ENCODE data around the gene PRUNE2.

The PRUNE2 gene

GRCh38 chr9:76818271-76818670 lies 87.6 kb downstream of the PRUNE2 start:
- H3K36me3 ChIP-seq (ENCODE audit: insufficient read depth, low read length) = peaks cover 6% of the 10 kb centered on the region
- H3K4me1 ChIP-seq (ENCODE audit: control insufficient read depth, insufficient read depth, low read length) = peaks cover 23% of the 10 kb centered on the region
- H3K9me3 ChIP-seq (replicated peaks; ENCODE audit: low read length) = no peaks in the 10 kb centered on the region
- H3K4me3 ChIP-seq (ENCODE audit: low read length) = no peak overlapping the region
- peak overlapping the region; percentile 69 for H3K9ac ChIP-seq (ENCODE audit: low read depth, low read length)
- H3K4me2 ChIP-seq (ENCODE audit: low read length) = peak overlapping the region; percentile 13
- H3K27me3 ChIP-seq (ENCODE audit: control insufficient read depth, insufficient read depth, low read length) = no peaks in the 10 kb centered on the region

GRCh38 chr9:76817489-76817888 lies 88.4 kb downstream of the PRUNE2 start:
- H3K27me3 ChIP-seq (ENCODE audit: control insufficient read depth, insufficient read depth, low read length) = no peaks in the 10 kb centered on the region
- no peak overlapping the region for H3K4me3 ChIP-seq (ENCODE audit: low read length)
- no peak overlapping the region for H3K9ac ChIP-seq (ENCODE audit: low read depth, low read length)
- H3K36me3 ChIP-seq (ENCODE audit: insufficient read depth, low read length) = peaks cover 5% of the 10 kb centered on the region
- H3K9me3 ChIP-seq (replicated peaks; ENCODE audit: low read length) = no peaks in the 10 kb centered on the region
- H3K4me1 ChIP-seq (ENCODE audit: control insufficient read depth, insufficient read depth, low read length) = peaks cover 23% of the 10 kb centered on the region
- H3K4me2 ChIP-seq (ENCODE audit: low read length) = peak overlapping the region; percentile 13

GRCh38 chr9:76812591-76812990 lies 93.3 kb downstream of the PRUNE2 start:
- no peak overlapping the region for H3K4me2 ChIP-seq (ENCODE audit: low read length)
- H3K36me3 ChIP-seq (ENCODE audit: insufficient read depth, low read length) = no peaks in the 10 kb centered on the region
- H3K27me3 ChIP-seq (ENCODE audit: control insufficient read depth, insufficient read depth, low read length) = no peaks in the 10 kb centered on the region
- peaks cover 9% of the 10 kb centered on the region for H3K4me1 ChIP-seq (ENCODE audit: control insufficient read depth, insufficient read depth, low read length)
- H3K9me3 ChIP-seq (replicated peaks; ENCODE audit: low read length) = no peaks in the 10 kb centered on the region
- no peak overlapping the region for H3K9ac ChIP-seq (ENCODE audit: low read depth, low read length)
- no peak overlapping the region for H3K4me3 ChIP-seq (ENCODE audit: low read length)

GRCh38 chr9:76810377-76810957 lies 95.4 kb downstream of the PRUNE2 start:
- Histone ChIP-seq H3K27me3 (ENCODE audit: control insufficient read depth, insufficient read depth, low read length) (no peaks in the 10 kb centered on the region), H3K9ac (ENCODE audit: low read depth, low read length) (no peak overlapping the region), H3K4me1 (ENCODE audit: control insufficient read depth, insufficient read depth, low read length) (no peaks in the 10 kb centered on the region), H3K4me2 (ENCODE audit: low read length) (no peak overlapping the region), H3K9me3 (replicated peaks; ENCODE audit: low read length) (no peaks in the 10 kb centered on the region), H3K4me3 (ENCODE audit: low read length) (no peak overlapping the region), H3K36me3 (ENCODE audit: insufficient read depth, low read length) (no peaks in the 10 kb centered on the region)

GRCh38 chr9:76808636-76809035 lies 97.3 kb downstream of the PRUNE2 start:
- H3K4me2 ChIP-seq (ENCODE audit: low read length) = no peak overlapping the region
- H3K36me3 ChIP-seq (ENCODE audit: insufficient read depth, low read length) = no peaks in the 10 kb centered on the region
- H3K4me1 ChIP-seq (ENCODE audit: control insufficient read depth, insufficient read depth, low read length) = no peaks in the 10 kb centered on the region
- no peaks in the 10 kb centered on the region for H3K9me3 ChIP-seq (replicated peaks; ENCODE audit: low read length)
- H3K4me3 ChIP-seq (ENCODE audit: low read length) = no peak overlapping the region
- no peak overlapping the region for H3K9ac ChIP-seq (ENCODE audit: low read depth, low read length)
- H3K27me3 ChIP-seq (ENCODE audit: control insufficient read depth, insufficient read depth, low read length) = no peaks in the 10 kb centered on the region

GRCh38 chr9:76803762-76804161 lies 102.2 kb downstream of the PRUNE2 start:
- H3K9ac ChIP-seq (ENCODE audit: low read depth, low read length) = no peak overlapping the region
- H3K27me3 ChIP-seq (ENCODE audit: control insufficient read depth, insufficient read depth, low read length) = no peaks in the 10 kb centered on the region
- H3K4me1 ChIP-seq (ENCODE audit: control insufficient read depth, insufficient read depth, low read length) = no peaks in the 10 kb centered on the region
- H3K9me3 ChIP-seq (replicated peaks; ENCODE audit: low read length) = no peaks in the 10 kb centered on the region
- no peaks in the 10 kb centered on the region for H3K36me3 ChIP-seq (ENCODE audit: insufficient read depth, low read length)
- H3K4me3 ChIP-seq (ENCODE audit: low read length) = no peak overlapping the region
- no peak overlapping the region for H3K4me2 ChIP-seq (ENCODE audit: low read length)

GRCh38 chr9:76803083-76803482 lies 102.8 kb downstream of the PRUNE2 start:
- Histone ChIP-seq H3K4me1 (ENCODE audit: control insufficient read depth, insufficient read depth, low read length) (no peaks in the 10 kb centered on the region), H3K9ac (ENCODE audit: low read depth, low read length) (no peak overlapping the region), H3K4me2 (ENCODE audit: low read length) (no peak overlapping the region), H3K4me3 (ENCODE audit: low read length) (no peak overlapping the region), H3K9me3 (replicated peaks; ENCODE audit: low read length) (no peaks in the 10 kb centered on the region), H3K36me3 (ENCODE audit: insufficient read depth, low read length) (no peaks in the 10 kb centered on the region), H3K27me3 (ENCODE audit: control insufficient read depth, insufficient read depth, low read length) (no peaks in the 10 kb centered on the region)

- no peak overlapping the region for H3K9ac ChIP-seq (ENCODE audit: low read depth, low read length)
- no peaks in the 10 kb centered on the region for H3K4me1 ChIP-seq (ENCODE audit: control insufficient read depth, insufficient read depth, low read length)
- H3K4me2 ChIP-seq (ENCODE audit: low read length) = no peak overlapping the region
- H3K27me3 ChIP-seq (ENCODE audit: control insufficient read depth, insufficient read depth, low read length) = no peaks in the 10 kb centered on the region
- no peak overlapping the region for H3K4me3 ChIP-seq (ENCODE audit: low read length)
- H3K9me3 ChIP-seq (replicated peaks; ENCODE audit: low read length) = no peaks in the 10 kb centered on the region
- H3K36me3 ChIP-seq (ENCODE audit: insufficient read depth, low read length) = no peaks in the 10 kb centered on the region
Observed at GRCh38 chr9:76800901-76801300, 105.0 kb downstream of the PRUNE2 start.

- Histone ChIP-seq H3K4me3 (ENCODE audit: low read length) (no peak overlapping the region), H3K27me3 (ENCODE audit: control insufficient read depth, insufficient read depth, low read length) (no peaks in the 10 kb centered on the region), H3K36me3 (ENCODE audit: insufficient read depth, low read length) (no peaks in the 10 kb centered on the region), H3K9ac (ENCODE audit: low read depth, low read length) (no peak overlapping the region), H3K4me1 (ENCODE audit: control insufficient read depth, insufficient read depth, low read length) (no peaks in the 10 kb centered on the region), H3K4me2 (ENCODE audit: low read length) (no peak overlapping the region), H3K9me3 (replicated peaks; ENCODE audit: low read length) (no peaks in the 10 kb centered on the region)
Observed at GRCh38 chr9:76799473-76799872, 106.4 kb downstream of the PRUNE2 start.

GRCh38 chr9:76798527-76798926 lies 107.4 kb downstream of the PRUNE2 start:
- H3K4me3 ChIP-seq (ENCODE audit: low read length) = no peak overlapping the region
- no peaks in the 10 kb centered on the region for H3K27me3 ChIP-seq (ENCODE audit: control insufficient read depth, insufficient read depth, low read length)
- no peaks in the 10 kb centered on the region for H3K9me3 ChIP-seq (replicated peaks; ENCODE audit: low read length)
- H3K9ac ChIP-seq (ENCODE audit: low read depth, low read length) = no peak overlapping the region
- H3K4me2 ChIP-seq (ENCODE audit: low read length) = no peak overlapping the region
- no peaks in the 10 kb centered on the region for H3K4me1 ChIP-seq (ENCODE audit: control insufficient read depth, insufficient read depth, low read length)
- no peaks in the 10 kb centered on the region for H3K36me3 ChIP-seq (ENCODE audit: insufficient read depth, low read length)

- H3K4me1 ChIP-seq (ENCODE audit: control insufficient read depth, insufficient read depth, low read length) = no peaks in the 10 kb centered on the region
- H3K4me2 ChIP-seq (ENCODE audit: low read length) = no peak overlapping the region
- H3K4me3 ChIP-seq (ENCODE audit: low read length) = no peak overlapping the region
- H3K9ac ChIP-seq (ENCODE audit: low read depth, low read length) = no peak overlapping the region
- H3K27me3 ChIP-seq (ENCODE audit: control insufficient read depth, insufficient read depth, low read length) = no peaks in the 10 kb centered on the region
- H3K9me3 ChIP-seq (replicated peaks; ENCODE audit: low read length) = no peaks in the 10 kb centered on the region
- H3K36me3 ChIP-seq (ENCODE audit: insufficient read depth, low read length) = no peaks in the 10 kb centered on the region
Observed at GRCh38 chr9:76796296-76796695, 109.6 kb downstream of the PRUNE2 start.

GRCh38 chr9:76793784-76794431 lies 112.0 kb downstream of the PRUNE2 start:
- Histone ChIP-seq H3K9ac (ENCODE audit: low read depth, low read length) (no peak overlapping the region), H3K4me2 (ENCODE audit: low read length) (no peak overlapping the region), H3K4me1 (ENCODE audit: control insufficient read depth, insufficient read depth, low read length) (no peaks in the 10 kb centered on the region), H3K27me3 (ENCODE audit: control insufficient read depth, insufficient read depth, low read length) (no peaks in the 10 kb centered on the region), H3K4me3 (ENCODE audit: low read length) (no peak overlapping the region), H3K9me3 (replicated peaks; ENCODE audit: low read length) (no peaks in the 10 kb centered on the region), H3K36me3 (ENCODE audit: insufficient read depth, low read length) (no peaks in the 10 kb centered on the region)

Measured in skeletal muscle satellite cell (primary cell).